HepG2 (cell line): ENCODE measurements around the gene RBM18. TPM values are rescaled to one million over a fixed set of nuclear protein-coding genes. Genes with fewer than 3 reads are reported as not detected.

Experiments
- ATAC-seq: fragments of 200-7000 bp; cut with Tn5 transposase; 3 replicates; pipeline ENCODE4 v1.9.1; 2020; ENCODE audit warnings: mild to moderate bottlenecking, moderate library complexity
- BruUV-seq: library from RNA; stranded (reverse); fragments of 400-500 nt; replicated peaks from 2 replicates; lab custom pipeline; 2021; lab: Mats Ljungman, UMichigan
- CTCF ChIA-PET: fragments of 300-600 bp; formaldehyde crosslinking; extraction: SDS; loops from one replicate; lab custom pipeline; 2021; ENCODE audit warnings: low total read pairs, inconsistent platforms, low intra/inter-chr PET ratio; lab: Yijun Ruan, JAX
- POLR2A ChIA-PET: fragments of 350-600 bp; sonication (Branson Sonifier 250); formaldehyde crosslinking; loops from one replicate; lab custom pipeline; 2020; ENCODE audit warnings: antibody characterized with exemption, inconsistent platforms; lab: Yijun Ruan, JAX
- DNase-seq: peaks from one replicate; pipeline ENCODE4 v3.0.0-alpha.2; 2015; ENCODE audit warnings: low spot score
- FAIRE-seq: peaks from 3 replicates; lab custom pipeline; 2011; peaks lifted over from hg19 to GRCh38; lab: Jason Lieb, UNC
- H2AFZ ChIP-seq: one replicate; pipeline ENCODE4 v1.6.1; 2011; ENCODE audit warnings: low read length, inconsistent platforms
- H3K27ac ChIP-seq: fragments of 300-600 bp; 3 replicates; pipeline ENCODE4 v1.8.0; 2011; ENCODE audit warnings: mixed run types, mild to moderate bottlenecking, mixed read lengths, low read length, inconsistent platforms; ENCODE audit not compliant: insufficient read depth; ENCODE audit errors: extremely low read length
- H3K27me3 ChIP-seq, 2 experiments: fragments of 200-600 bp in 1 of 2; 2 replicates in 1 of 2; 3 replicates in 1 of 2; pipeline versions ENCODE4 v1.6.0 to v1.8.0; 2011; ENCODE audit warnings: low read length in 2 of 2, mild to moderate bottlenecking in 2 of 2, moderate library complexity in 2 of 2, inconsistent platforms in 1 of 2; ENCODE audit not compliant: insufficient read depth in 2 of 2, control insufficient read depth in 1 of 2
- H3K36me3 ChIP-seq, 2 experiments: fragments of 200-600 bp in 1 of 2; replicated peaks in 1 of 2; 2 replicates in 1 of 2; 3 replicates in 1 of 2; pipeline versions ENCODE4 v1.5.1 to v1.8.0; 2011; ENCODE audit warnings: low read length in 2 of 2, inconsistent platforms in 1 of 2; ENCODE audit not compliant: insufficient read depth in 2 of 2, control insufficient read depth in 1 of 2
- H3K4me1 ChIP-seq: 2 replicates; pipeline ENCODE4 v1.5.1; 2012; ENCODE audit warnings: low read length, inconsistent platforms; ENCODE audit not compliant: insufficient read depth
- H3K4me2 ChIP-seq: 2 replicates; pipeline ENCODE4 v1.6.0; 2011; ENCODE audit warnings: low read depth, low read length, inconsistent platforms
- H3K4me3 ChIP-seq, 3 experiments: fragments of 200-600 bp in 1 of 3; sonication (generic), shearing (Covaris generic) in 1 of 3; replicated peaks in 1 of 3; 2 replicates each; pipeline ENCODE4 v1.5.1; 2011 to 2016; ENCODE audit warnings: low read length in 3 of 3, inconsistent platforms in 2 of 3, low read depth in 2 of 3, mild to moderate bottlenecking in 2 of 3, control low read depth in 1 of 3, mixed read lengths in 1 of 3; ENCODE audit not compliant: insufficient read depth in 1 of 3
- H3K79me2 ChIP-seq: one replicate; pipeline ENCODE4 v1.6.1; 2011; ENCODE audit warnings: low read length, inconsistent platforms; ENCODE audit not compliant: insufficient read depth
- H3K9ac ChIP-seq: 2 replicates; pipeline ENCODE4 v1.6.0; 2011; ENCODE audit warnings: mild to moderate bottlenecking, low read depth, low read length, inconsistent platforms; ENCODE audit not compliant: insufficient read depth
- H3K9me3 ChIP-seq: 2 replicates; pipeline ENCODE4 v1.5.1; 2012; ENCODE audit warnings: mild to moderate bottlenecking, low read length
- H4K20me1 ChIP-seq: 2 replicates; pipeline ENCODE4 v1.6.0; 2011; ENCODE audit warnings: inconsistent platforms, mild to moderate bottlenecking, low read length, moderate library complexity; ENCODE audit not compliant: insufficient read depth
- ATAD3A ChIP-seq: sonication (generic); formaldehyde crosslinking; IDR thresholded peaks from 2 replicates; pipeline ENCODE4 v1.4.0; 2020; ENCODE audit warnings: missing genetic modification reagents
- KDM5B ChIP-seq: sonication (generic); formaldehyde crosslinking; IDR thresholded peaks from 2 replicates; pipeline ENCODE4 v1.4.0; 2020; ENCODE audit warnings: missing genetic modification reagents, mild to moderate bottlenecking, borderline replicate concordance
- KLF15 ChIP-seq: sonication (generic); formaldehyde crosslinking; IDR thresholded peaks from 2 replicates; pipeline ENCODE4 v1.8.1; 2023; ENCODE audit warnings: borderline replicate concordance, mild to moderate bottlenecking, inconsistent platforms, missing genetic modification reagents, mixed read lengths
- MED1 ChIP-seq: sonication (generic); formaldehyde crosslinking; IDR thresholded peaks from 2 replicates; pipeline ENCODE4 v1.4.0; 2020; ENCODE audit warnings: missing genetic modification reagents
- NFYB ChIP-seq: sonication (generic); formaldehyde crosslinking; IDR thresholded peaks from 2 replicates; pipeline ENCODE4 v1.4.0; 2020; ENCODE audit warnings: missing genetic modification reagents
- NKX3-1 ChIP-seq: sonication (generic); formaldehyde crosslinking; IDR thresholded peaks from 2 replicates; pipeline ENCODE4 v1.5.0; 2020; ENCODE audit warnings: missing genetic modification reagents
- SIN3B ChIP-seq: fragments of 150-350 bp; IDR thresholded peaks from 2 replicates; pipeline ENCODE4 v1.6.1; 2014; ENCODE audit warnings: low read length
- YY1 ChIP-seq: IDR thresholded peaks from 2 replicates; pipeline ENCODE4 v1.6.1; 2011; ENCODE audit warnings: low read length, low read depth, moderate library complexity, mild to moderate bottlenecking; ENCODE audit not compliant: insufficient read depth, insufficient replicate concordance
- ZNF354B ChIP-seq: sonication (generic); formaldehyde crosslinking; IDR thresholded peaks from 2 replicates; pipeline ENCODE4 v1.8.0; 2022; ENCODE audit warnings: mild to moderate bottlenecking, missing genetic modification reagents
- ZNF543 ChIP-seq: sonication (generic); formaldehyde crosslinking; IDR thresholded peaks from 2 replicates; pipeline ENCODE4 v1.4.0; 2020; ENCODE audit warnings: mild to moderate bottlenecking, missing genetic modification reagents
- ZNF546 ChIP-seq: sonication (generic); formaldehyde crosslinking; conservative IDR thresholded peaks from 2 replicates; pipeline ENCODE4 v1.8.1; 2023; ENCODE audit warnings: mild to moderate bottlenecking, missing genetic modification reagents
- WGBS: methylation state at CpG from one replicate; pipeline ENCODE4 v1.1.6; 2017; ENCODE audit warnings: low lambda C conversion rate; 5-methylcytosine and 5-hydroxymethylcytosine counted together
- in situ Hi-C: cut with HindIII; loops from 2 replicates; pipeline ENCODE4 v1.10.0; 2017; ENCODE audit warnings: low pct_unique_long_range_greater_than_20kb; ENCODE audit not compliant: extremely low pct_ligation_motif_present
- intact Hi-C: fragments of 100-400 bp; cut with micrococcal nuclease; formaldehyde crosslinking; loops from one replicate; pipeline ENCODE4 v1.10.0; 2022; ENCODE audit not compliant: unreplicated experiment
- polyA plus RNA-seq, 8 experiments: library from polyadenylated mRNA; depleted of rRNA in 3 of 8; stranded (reverse) in 7 of 8; unstranded in 1 of 8; fragments of >200 nt; fragmentation: Illumina TruSeq in 4 of 8; extraction: Trizol in 4 of 8; gene quantifications; 2 replicates each; pipeline versions ENCODE4 v1.2.1 to v1.2.3, GENCODE V29; 2011 to 2016; ENCODE audit warnings: low read depth in 4 of 8, missing spikeins in 1 of 8, mixed read lengths in 1 of 8; ENCODE audit not compliant: insufficient read depth in 1 of 8
- total RNA-seq, 5 experiments: library from RNA; depleted of rRNA; stranded (reverse); fragments of >200 nt; fragmentation: Illumina TruSeq; extraction: Trizol; gene quantifications; 2 replicates each; pipeline ENCODE4 v1.2.3, GENCODE V29; 2016; ENCODE audit warnings: low read depth in 1 of 5
- TF ChIP-seq, protein P1 (sequence below): sonication (generic); formaldehyde crosslinking; IDR thresholded peaks from 2 replicates; pipeline ENCODE4 v1.4.0; 2020; ENCODE audit warnings: low read depth, mild to moderate bottlenecking, missing genetic modification reagents
- TF ChIP-seq, protein P2 (sequence below): sonication (generic); formaldehyde crosslinking; IDR thresholded peaks from 2 replicates; pipeline ENCODE4 v1.4.0; 2020; ENCODE audit warnings: mild to moderate bottlenecking, missing genetic modification reagents
- TF ChIP-seq, protein P3 (sequence below): IDR thresholded peaks from 2 replicates; pipeline ENCODE4 v1.4.0; 2020; ENCODE audit warnings: mild to moderate bottlenecking, missing genetic modification reagents
- TF ChIP-seq, protein P4 (sequence below): sonication (generic); formaldehyde crosslinking; IDR thresholded peaks from 2 replicates; pipeline ENCODE4 v1.8.0; 2022; ENCODE audit warnings: mild to moderate bottlenecking, missing genetic modification reagents; ENCODE audit not compliant: insufficient replicate concordance
- TF ChIP-seq, protein P5 (sequence below): sonication (generic); formaldehyde crosslinking; IDR thresholded peaks from 2 replicates; pipeline ENCODE4 v1.8.0; 2023; ENCODE audit warnings: mild to moderate bottlenecking, missing genetic modification reagents

RBM18 gene
- total and polyA plus RNA-seq, 2 of the 13 experiments (the other 11 are each of a cell fraction or from before 2014, with no cell fraction given), result 12.6 to 16.6 TPM

DNA sequence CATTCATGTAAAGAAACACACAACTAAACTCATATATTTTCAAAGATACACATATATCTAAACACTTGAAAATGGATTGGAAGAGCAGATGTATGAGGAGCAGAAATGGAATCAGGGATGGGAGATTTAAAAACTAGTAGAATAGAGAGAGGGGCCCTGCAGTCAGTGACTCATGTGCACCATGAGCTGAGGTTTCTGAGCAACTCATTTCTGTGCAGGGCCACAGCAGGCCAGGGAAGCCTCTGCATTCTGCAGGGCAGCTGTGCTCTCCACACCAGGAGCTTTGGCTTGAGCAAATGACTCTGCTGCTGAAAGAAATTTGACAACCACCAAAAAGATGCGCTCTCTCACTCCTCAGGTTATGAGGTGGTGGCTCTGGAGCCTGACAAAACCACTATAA lies 63.0 kb downstream of the RBM18 start:
- Histone ChIP-seq H3K36me3 (no peaks in the 10 kb centered on the region), H3K79me2 (no peaks in the 10 kb centered on the region), H3K9me3 (no peaks in the 10 kb centered on the region), H3K4me1 (peaks cover 20% of the 10 kb centered on the region), H3K27me3 (no peaks in the 10 kb centered on the region), H3K9ac (no peak overlapping the region), H2AFZ (no peak overlapping the region), H3K4me2 (no peak overlapping the region), H3K4me3 (no peak overlapping the region), H4K20me1 (no peaks in the 10 kb centered on the region), H3K27ac (no peak overlapping the region)
- ChIA-PET CTCF (no interaction called here), POLR2A (no interaction called here)
- in situ Hi-C loops (loop anchor here (5.0 kb wide), 1 partner anchor 59 kb away; no protein-coding TSS in a partner anchor), intact Hi-C loops (no loop called here)
- ATAC-seq (no peak), DNase-seq (no peak), FAIRE-seq (no peak)
- 60% methylated on average over 1 of the region's 1 CpG for WGBS
- no TSS peak for BruUV-seq
- no peak for TF ChIP-seq ZNF546 (CRISPR knock-in tag)
- TF ChIP-seq, protein P1, sequence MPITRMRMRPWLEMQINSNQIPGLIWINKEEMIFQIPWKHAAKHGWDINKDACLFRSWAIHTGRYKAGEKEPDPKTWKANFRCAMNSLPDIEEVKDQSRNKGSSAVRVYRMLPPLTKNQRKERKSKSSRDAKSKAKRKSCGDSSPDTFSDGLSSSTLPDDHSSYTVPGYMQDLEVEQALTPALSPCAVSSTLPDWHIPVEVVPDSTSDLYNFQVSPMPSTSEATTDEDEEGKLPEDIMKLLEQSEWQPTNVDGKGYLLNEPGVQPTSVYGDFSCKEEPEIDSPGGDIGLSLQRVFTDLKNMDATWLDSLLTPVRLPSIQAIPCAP, result no peak
- TF ChIP-seq NKX3-1 (CRISPR knock-in tag), result no peak
- TF ChIP-seq, protein P2, sequence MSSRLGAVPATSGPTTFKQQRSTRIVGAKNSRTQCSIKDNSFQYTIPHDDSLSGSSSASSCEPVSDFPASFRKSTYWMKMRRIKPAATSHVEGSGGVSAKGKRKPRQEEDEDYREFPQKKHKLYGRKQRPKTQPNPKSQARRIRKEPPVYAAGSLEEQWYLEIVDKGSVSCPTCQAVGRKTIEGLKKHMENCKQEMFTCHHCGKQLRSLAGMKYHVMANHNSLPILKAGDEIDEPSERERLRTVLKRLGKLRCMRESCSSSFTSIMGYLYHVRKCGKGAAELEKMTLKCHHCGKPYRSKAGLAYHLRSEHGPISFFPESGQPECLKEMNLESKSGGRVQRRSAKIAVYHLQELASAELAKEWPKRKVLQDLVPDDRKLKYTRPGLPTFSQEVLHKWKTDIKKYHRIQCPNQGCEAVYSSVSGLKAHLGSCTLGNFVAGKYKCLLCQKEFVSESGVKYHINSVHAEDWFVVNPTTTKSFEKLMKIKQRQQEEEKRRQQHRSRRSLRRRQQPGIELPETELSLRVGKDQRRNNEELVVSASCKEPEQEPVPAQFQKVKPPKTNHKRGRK (CRISPR knock-in tag), result no peak
- no peak for TF ChIP-seq ATAD3A (CRISPR knock-in tag)
- no peak for TF ChIP-seq ZNF543
- no peak for TF ChIP-seq ZNF354B
- no peak for TF ChIP-seq KDM5B (CRISPR knock-in tag)
- no peak for TF ChIP-seq MED1 (CRISPR knock-in tag)
- TF ChIP-seq, protein P3, sequence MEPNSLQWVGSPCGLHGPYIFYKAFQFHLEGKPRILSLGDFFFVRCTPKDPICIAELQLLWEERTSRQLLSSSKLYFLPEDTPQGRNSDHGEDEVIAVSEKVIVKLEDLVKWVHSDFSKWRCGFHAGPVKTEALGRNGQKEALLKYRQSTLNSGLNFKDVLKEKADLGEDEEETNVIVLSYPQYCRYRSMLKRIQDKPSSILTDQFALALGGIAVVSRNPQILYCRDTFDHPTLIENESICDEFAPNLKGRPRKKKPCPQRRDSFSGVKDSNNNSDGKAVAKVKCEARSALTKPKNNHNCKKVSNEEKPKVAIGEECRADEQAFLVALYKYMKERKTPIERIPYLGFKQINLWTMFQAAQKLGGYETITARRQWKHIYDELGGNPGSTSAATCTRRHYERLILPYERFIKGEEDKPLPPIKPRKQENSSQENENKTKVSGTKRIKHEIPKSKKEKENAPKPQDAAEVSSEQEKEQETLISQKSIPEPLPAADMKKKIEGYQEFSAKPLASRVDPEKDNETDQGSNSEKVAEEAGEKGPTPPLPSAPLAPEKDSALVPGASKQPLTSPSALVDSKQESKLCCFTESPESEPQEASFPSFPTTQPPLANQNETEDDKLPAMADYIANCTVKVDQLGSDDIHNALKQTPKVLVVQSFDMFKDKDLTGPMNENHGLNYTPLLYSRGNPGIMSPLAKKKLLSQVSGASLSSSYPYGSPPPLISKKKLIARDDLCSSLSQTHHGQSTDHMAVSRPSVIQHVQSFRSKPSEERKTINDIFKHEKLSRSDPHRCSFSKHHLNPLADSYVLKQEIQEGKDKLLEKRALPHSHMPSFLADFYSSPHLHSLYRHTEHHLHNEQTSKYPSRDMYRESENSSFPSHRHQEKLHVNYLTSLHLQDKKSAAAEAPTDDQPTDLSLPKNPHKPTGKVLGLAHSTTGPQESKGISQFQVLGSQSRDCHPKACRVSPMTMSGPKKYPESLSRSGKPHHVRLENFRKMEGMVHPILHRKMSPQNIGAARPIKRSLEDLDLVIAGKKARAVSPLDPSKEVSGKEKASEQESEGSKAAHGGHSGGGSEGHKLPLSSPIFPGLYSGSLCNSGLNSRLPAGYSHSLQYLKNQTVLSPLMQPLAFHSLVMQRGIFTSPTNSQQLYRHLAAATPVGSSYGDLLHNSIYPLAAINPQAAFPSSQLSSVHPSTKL, result no peak
- TF ChIP-seq NFYB (CRISPR knock-in tag), result no peak
- TF ChIP-seq, protein P4, sequence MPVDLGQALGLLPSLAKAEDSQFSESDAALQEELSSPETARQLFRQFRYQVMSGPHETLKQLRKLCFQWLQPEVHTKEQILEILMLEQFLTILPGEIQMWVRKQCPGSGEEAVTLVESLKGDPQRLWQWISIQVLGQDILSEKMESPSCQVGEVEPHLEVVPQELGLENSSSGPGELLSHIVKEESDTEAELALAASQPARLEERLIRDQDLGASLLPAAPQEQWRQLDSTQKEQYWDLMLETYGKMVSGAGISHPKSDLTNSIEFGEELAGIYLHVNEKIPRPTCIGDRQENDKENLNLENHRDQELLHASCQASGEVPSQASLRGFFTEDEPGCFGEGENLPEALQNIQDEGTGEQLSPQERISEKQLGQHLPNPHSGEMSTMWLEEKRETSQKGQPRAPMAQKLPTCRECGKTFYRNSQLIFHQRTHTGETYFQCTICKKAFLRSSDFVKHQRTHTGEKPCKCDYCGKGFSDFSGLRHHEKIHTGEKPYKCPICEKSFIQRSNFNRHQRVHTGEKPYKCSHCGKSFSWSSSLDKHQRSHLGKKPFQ (CRISPR knock-in tag), result no peak
- no peak for TF ChIP-seq KLF15 (CRISPR knock-in tag)
- TF ChIP-seq, protein P5, sequence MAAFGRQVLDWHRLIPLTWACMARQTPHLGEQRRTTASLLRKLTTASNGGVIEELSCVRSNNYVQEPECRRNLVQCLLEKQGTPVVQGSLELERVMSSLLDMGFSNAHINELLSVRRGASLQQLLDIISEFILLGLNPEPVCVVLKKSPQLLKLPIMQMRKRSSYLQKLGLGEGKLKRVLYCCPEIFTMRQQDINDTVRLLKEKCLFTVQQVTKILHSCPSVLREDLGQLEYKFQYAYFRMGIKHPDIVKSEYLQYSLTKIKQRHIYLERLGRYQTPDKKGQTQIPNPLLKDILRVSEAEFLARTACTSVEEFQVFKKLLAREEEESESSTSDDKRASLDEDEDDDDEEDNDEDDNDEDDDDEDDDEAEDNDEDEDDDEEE (CRISPR knock-in tag), result no peak
- TF ChIP-seq YY1, result no peak
- TF ChIP-seq SIN3B, result no peak
